IMR-90 (cell line): ENCODE data around the gene SH3RF3.

Source experiments
- CTCF ChIP-seq: conservative IDR thresholded peaks from 2 replicates; pipeline ENCODE4 v1.5.1; 2012; ENCODE audit warnings: mild to moderate bottlenecking, low read depth, low read length, improper control_type of control experiment
- MXI1 ChIP-seq: IDR thresholded peaks from 2 replicates; pipeline ENCODE4 v1.6.1; 2012; ENCODE audit warnings: low read depth, mild to moderate bottlenecking, low read length, moderate library complexity, borderline replicate concordance
- POLR2A ChIP-seq: IDR thresholded peaks from 2 replicates; pipeline ENCODE4 v1.6.1; 2012; ENCODE audit warnings: mild to moderate bottlenecking, low read depth, low read length
- SMC3 ChIP-seq: fragments of 150-350 bp; IDR thresholded peaks from 2 replicates; pipeline ENCODE4 v1.6.1; 2016; ENCODE audit warnings: low read depth, mild to moderate bottlenecking, antibody characterized with exemption, low read length, moderate library complexity

DNA sequence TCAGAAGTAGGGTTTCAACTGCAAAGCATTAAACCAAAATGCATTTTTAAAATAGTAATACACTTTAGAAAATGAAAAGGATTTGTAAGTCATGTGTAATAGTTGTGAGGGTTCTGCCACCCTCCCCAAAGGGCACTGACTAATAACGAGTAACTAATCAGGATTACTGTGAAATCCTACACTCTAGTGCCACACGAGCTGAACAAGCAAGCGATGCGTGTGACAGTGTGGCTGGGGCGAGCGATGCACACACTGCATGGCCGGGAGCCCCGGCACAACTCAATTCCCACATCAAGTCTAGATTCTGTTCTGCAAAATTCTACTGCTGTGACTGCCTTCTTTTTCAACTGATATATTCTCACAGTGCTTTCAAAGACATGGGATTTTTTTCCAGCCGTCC is 328.4 kb downstream of the SH3RF3 start:
- TF ChIP-seq POLR2A: no peak
- no peak for TF ChIP-seq CTCF
- TF ChIP-seq SMC3: no peak
- TF ChIP-seq MXI1: no peak
